Colonic mucosa (tissue), 4 donors: ENCODE measurements around the gene LGALS9. TPM values are rescaled to one million over a fixed set of nuclear protein-coding genes. Genes with fewer than 3 reads are reported as not detected.

Source experiments
- DNase-seq: peaks from one replicate; pipeline ENCODE4 v3.0.0-alpha.2; 2020
- H3K27ac ChIP-seq: fragments of 200-600 bp; one replicate; pipeline ENCODE4 v1.8.0; 2021
- H3K27me3 ChIP-seq: fragments of 200-600 bp; one replicate; pipeline ENCODE4 v1.8.0; 2021
- H3K36me3 ChIP-seq: fragments of 200-600 bp; one replicate; pipeline ENCODE4 v1.8.0; 2021
- H3K4me1 ChIP-seq: fragments of 200-600 bp; one replicate; pipeline ENCODE4 v1.8.0; 2021; ENCODE audit warnings: mild to moderate bottlenecking
- H3K4me3 ChIP-seq: fragments of 200-600 bp; one replicate; pipeline ENCODE4 v1.8.0; 2021
- H3K9ac ChIP-seq, 2 donors: one replicate each; pipeline ENCODE4 v1.7.0; 2013; ENCODE audit warnings: control low read depth in 2 of 2, low read depth in 2 of 2, low read length in 2 of 2
- H3K9me3 ChIP-seq: fragments of 200-600 bp; one replicate; pipeline ENCODE4 v1.8.0; 2021
- intact Hi-C: fragments of 100-400 bp; cut with DNase I; formaldehyde crosslinking; loops from one replicate; pipeline ENCODE4 v1.14.1; 2022
- total RNA-seq, 2 donors: library from RNA; stranded (reverse); fragmentation: NEBNext Ultra II Directional in 1 of 2; extraction: Animal tissue kit (Norgen Biotek cat#: 25700) in 1 of 2; gene quantifications; one replicate each; pipeline ENCODE4 v1.2.1, GENCODE V29; 2021
- TF ChIP-seq, protein P1 (sequence below): fragments of 200-600 bp; IDR thresholded peaks from one replicate; pipeline ENCODE4 v1.8.0; 2022; ENCODE audit warnings: antibody characterized with exemption, mild to moderate bottlenecking
- donor health status: healthy.
- donor health status: DM: no; HTN: no; CAD: no.
- donor health status: DM: no; HTN: no; CAD: no.

LGALS9 gene
- total RNA-seq, 2 donors from 2014 or later = 370 to 444 TPM

GRCh38 chr17:27598337-27599050 lies 32.5 kb upstream of the LGALS9 start:
- H3K9ac ChIP-seq = peak overlapping the region in 1 of 2 donors; percentile 6
- H3K9me3 ChIP-seq = no peaks in the 10 kb centered on the region
- H3K27ac ChIP-seq = no peak overlapping the region
- no peaks in the 10 kb centered on the region for H3K27me3 ChIP-seq
- no peak for DNase-seq
- TF ChIP-seq, protein P1, sequence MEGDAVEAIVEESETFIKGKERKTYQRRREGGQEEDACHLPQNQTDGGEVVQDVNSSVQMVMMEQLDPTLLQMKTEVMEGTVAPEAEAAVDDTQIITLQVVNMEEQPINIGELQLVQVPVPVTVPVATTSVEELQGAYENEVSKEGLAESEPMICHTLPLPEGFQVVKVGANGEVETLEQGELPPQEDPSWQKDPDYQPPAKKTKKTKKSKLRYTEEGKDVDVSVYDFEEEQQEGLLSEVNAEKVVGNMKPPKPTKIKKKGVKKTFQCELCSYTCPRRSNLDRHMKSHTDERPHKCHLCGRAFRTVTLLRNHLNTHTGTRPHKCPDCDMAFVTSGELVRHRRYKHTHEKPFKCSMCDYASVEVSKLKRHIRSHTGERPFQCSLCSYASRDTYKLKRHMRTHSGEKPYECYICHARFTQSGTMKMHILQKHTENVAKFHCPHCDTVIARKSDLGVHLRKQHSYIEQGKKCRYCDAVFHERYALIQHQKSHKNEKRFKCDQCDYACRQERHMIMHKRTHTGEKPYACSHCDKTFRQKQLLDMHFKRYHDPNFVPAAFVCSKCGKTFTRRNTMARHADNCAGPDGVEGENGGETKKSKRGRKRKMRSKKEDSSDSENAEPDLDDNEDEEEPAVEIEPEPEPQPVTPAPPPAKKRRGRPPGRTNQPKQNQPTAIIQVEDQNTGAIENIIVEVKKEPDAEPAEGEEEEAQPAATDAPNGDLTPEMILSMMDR = no peak
- H3K36me3 ChIP-seq = no peaks in the 10 kb centered on the region
- H3K4me3 ChIP-seq = no peak overlapping the region
- no peaks in the 10 kb centered on the region for H3K4me1 ChIP-seq
- intact Hi-C loops = no loop called here

- Histone ChIP-seq H3K4me3 (no peak overlapping the region), H3K9me3 (no peaks in the 10 kb centered on the region), H3K36me3 (no peaks in the 10 kb centered on the region), H3K27ac (no peak overlapping the region), H3K4me1 (no peaks in the 10 kb centered on the region), H3K9ac (no peak overlapping the region), H3K27me3 (no peaks in the 10 kb centered on the region)
- intact Hi-C loops = loop anchor here (2.0 to 5.0 kb wide), 2 partner anchors 108 to 364 kb away; no protein-coding TSS in a partner anchor
- TF ChIP-seq, protein P1 = no peak
- no peak for DNase-seq
Observed at GRCh38 chr17:27600471-27600870, 30.5 kb upstream of the LGALS9 start.

DNA sequence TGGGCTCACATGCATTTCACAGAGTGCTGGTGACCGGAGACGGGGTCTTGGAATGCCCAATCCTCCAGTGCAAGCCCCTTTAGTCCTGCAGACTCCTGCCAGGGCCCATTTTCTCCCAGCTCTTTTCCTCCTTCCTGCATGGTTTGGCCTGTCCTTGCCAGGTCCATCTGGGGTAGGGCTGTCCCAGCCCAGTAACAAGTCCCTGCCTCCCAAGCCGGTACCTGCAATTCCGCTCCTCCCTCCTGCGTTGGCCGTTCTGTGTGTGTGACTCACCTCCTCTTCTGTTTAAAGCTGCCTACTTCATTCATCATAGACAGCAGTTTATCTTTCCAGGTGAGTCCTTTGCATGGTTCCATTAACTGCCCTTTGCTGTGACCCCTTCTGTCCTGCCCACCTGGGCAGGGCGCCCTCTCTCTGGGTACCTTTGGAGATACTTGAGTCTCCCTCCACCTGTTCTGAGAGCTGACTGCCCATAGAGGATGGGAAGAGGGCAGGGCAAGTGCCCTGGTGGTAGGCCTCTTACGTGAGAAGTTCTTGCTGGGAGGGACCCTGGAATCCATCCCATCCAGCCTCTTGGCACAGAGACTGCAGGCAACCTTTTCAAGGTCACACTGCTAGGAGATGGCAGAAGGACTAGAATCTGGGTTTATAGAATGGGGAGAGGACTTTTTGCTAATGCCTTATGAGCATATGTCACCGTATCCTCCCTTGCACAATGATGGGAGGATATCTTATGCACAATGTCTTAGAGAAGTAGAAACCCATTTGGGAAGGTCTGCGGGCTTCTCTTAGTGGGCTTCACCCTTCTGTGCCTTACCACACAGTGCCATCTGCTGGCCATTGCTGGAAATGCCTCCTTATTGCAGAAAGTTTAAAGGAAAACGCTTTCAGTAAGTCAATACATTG lies 29.7 kb upstream of the LGALS9 start:
- Histone ChIP-seq H3K36me3 (no peaks in the 10 kb centered on the region), H3K9me3 (no peaks in the 10 kb centered on the region), H3K27ac (no peak overlapping the region), H3K9ac (no peak overlapping the region), H3K4me3 (no peak overlapping the region), H3K27me3 (no peaks in the 10 kb centered on the region), H3K4me1 (no peaks in the 10 kb centered on the region)
- TF ChIP-seq, protein P1 = peak; percentile 91
- DNase-seq = peak; percentile 91
- intact Hi-C loops = loop anchor here (2.0 to 5.0 kb wide), 2 partner anchors 109 to 365 kb away; no protein-coding TSS in a partner anchor

GRCh38 chr17:27601975-27602302 lies 29.0 kb upstream of the LGALS9 start:
- no peak overlapping the region for H3K27ac ChIP-seq
- no peak overlapping the region for H3K9ac ChIP-seq
- H3K4me1 ChIP-seq = no peaks in the 10 kb centered on the region
- no peak overlapping the region for H3K4me3 ChIP-seq
- intact Hi-C loops = loop anchor here (2.0 to 5.0 kb wide), 3 partner anchors 110 to 365 kb away; no protein-coding TSS in a partner anchor
- TF ChIP-seq, protein P1 = no peak
- H3K9me3 ChIP-seq = no peaks in the 10 kb centered on the region
- no peak for DNase-seq
- no peaks in the 10 kb centered on the region for H3K36me3 ChIP-seq
- no peaks in the 10 kb centered on the region for H3K27me3 ChIP-seq

DNA sequence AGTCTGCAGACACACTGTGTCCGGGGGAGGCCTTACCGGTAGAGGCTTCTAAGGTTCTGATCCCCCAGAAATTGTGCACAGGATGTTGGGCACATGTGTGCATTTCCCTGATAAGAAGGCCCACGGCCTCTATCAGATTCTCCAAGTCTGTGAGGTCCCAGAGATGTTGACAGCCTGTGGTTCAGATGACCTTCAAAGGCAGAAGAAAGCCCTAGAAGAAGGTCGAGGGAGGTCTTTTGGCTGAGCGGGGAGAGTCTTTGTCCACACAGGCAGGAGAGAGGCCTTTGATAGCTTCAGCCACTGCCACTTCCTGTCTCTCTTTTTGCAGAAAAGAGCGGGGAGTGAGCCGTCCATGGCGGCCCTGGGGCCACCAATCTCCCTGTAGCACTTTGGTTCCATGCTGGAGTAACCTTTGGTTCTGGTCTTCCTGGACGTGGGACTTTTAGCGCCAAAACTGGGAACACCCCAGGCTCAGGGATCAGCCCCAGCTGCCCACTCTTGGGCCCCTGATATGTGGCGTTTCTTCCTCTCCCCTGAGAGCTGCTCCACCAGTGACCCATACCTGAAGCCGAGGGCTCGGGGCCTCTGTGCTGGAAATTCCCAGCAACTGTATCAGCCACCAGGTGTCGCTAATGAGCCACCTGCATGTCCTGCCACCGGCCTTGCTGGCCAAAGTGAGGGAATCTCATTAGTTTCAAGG lies 28.1 kb upstream of the LGALS9 start:
- H3K9ac ChIP-seq = no peak overlapping the region
- intact Hi-C loops = loop anchor here (1.0 to 5.0 kb wide), 3 partner anchors 48 to 248 kb away; no protein-coding TSS in a partner anchor
- H3K36me3 ChIP-seq = no peaks in the 10 kb centered on the region

More for the DNA sequence above, 28.1 kb upstream of the LGALS9 start:
- TF ChIP-seq, protein P1 = peak; percentile 97
- Histone ChIP-seq H3K4me1 (no peaks in the 10 kb centered on the region), H3K27me3 (no peaks in the 10 kb centered on the region), H3K9me3 (no peaks in the 10 kb centered on the region), H3K4me3 (no peak overlapping the region), H3K27ac (no peak overlapping the region)
- peak; percentile 84 for DNase-seq
